ENCODE measurements around the gene ALPK3. TPM values are rescaled to one million over a fixed set of nuclear protein-coding genes. Genes with fewer than 3 reads are reported as not detected.

The ALPK3 gene
- total and polyA plus RNA-seq, 2 donors (not counting 3 experiments of a cell fraction or from before 2014, with no cell fraction given), result 18.4 to 36.2 TPM

- ChIA-PET CTCF (interaction anchor here (1.6 to 2.7 kb wide), 2 partner anchors 28 to 44 kb away, joined by 5 to 12 read pairs; no protein-coding TSS in a partner anchor), POLR2A (no interaction called here)
- Histone ChIP-seq H3K9ac (replicated peaks; ENCODE audit: extremely low read depth, insufficient read depth, low read length) (no peak within 1 kb of the TSS), H3K4me2 (ENCODE audit: insufficient read depth, low read length) (no peak within 1 kb of the TSS), H3K27me3 (ENCODE audit: control insufficient read depth in 2 of 2, insufficient read depth in 2 of 2, low read length in 2 of 2) (peaks cover 2 to 4% of the 10 kb centered on the region in 2 experiments), H3K9me1 (replicated peaks; ENCODE audit: control insufficient read depth, extremely low read depth, insufficient read depth, low read length) (no peaks in the 10 kb centered on the region), H4K20me1 (replicated peaks; ENCODE audit: control insufficient read depth, extremely low read depth, insufficient read depth, low read length) (no peaks in the 10 kb centered on the region), H3K79me2 (ENCODE audit: control insufficient read depth, insufficient read depth, low read length) (no peaks in the 10 kb centered on the region), H3K27ac (ENCODE audit: insufficient read depth, low read depth, low read length) (no peak within 1 kb of the TSS), H2AFZ (ENCODE audit: low read depth, low read length) (no peak within 1 kb of the TSS), H3K4me1 (ENCODE audit: control insufficient read depth, extremely low read depth, insufficient read depth, low read length) (no peaks in the 10 kb centered on the region), H3K4me3 (replicated peaks in 1 of 3; ENCODE audit: insufficient read depth in 1 of 3, low read depth in 1 of 3, low read length in 3 of 3) (no peak within 1 kb of the TSS), H3K9me3 (replicated peaks; ENCODE audit: control insufficient read depth, insufficient read depth, low read length) (no peaks in the 10 kb centered on the region), H3K36me3 (ENCODE audit: control insufficient read depth in 2 of 2, extremely low read depth in 1 of 2, insufficient read depth in 2 of 2, low read length in 2 of 2) (no peaks in the 10 kb centered on the region)
- DNase-seq (ENCODE audit: low read depth, low spot score), result no peak
- FAIRE-seq, result no peak
- no TSS peak for BruUV-seq (replicated peaks)
- intact Hi-C loops (cut with micrococcal nuclease) (no loop called here), dilution Hi-C loops (cut with MboI; ENCODE audit: extremely low pct_ligation_motif_present, low sequenced_read_pairs) (no loop called here)
- TF ChIP-seq JUN (IDR thresholded peaks at IDR 0.05; ENCODE audit: borderline replicate concordance, insufficient read depth, insufficient read length, low read depth) (no peak), FOS (IDR thresholded peaks at IDR 0.05; ENCODE audit: borderline replicate concordance, insufficient read depth, low read length) (no peak), CTCF (IDR thresholded peaks at IDR 0.05; ENCODE audit: extremely low read depth in 1 of 2, insufficient read depth in 1 of 2, low read depth in 1 of 2, low read length in 2 of 2) (no peak), GATA2 (IDR thresholded peaks at IDR 0.05; ENCODE audit: insufficient read depth, insufficient read length, low read depth, low read length) (no peak), MAX (IDR thresholded peaks at IDR 0.05; ENCODE audit: insufficient read depth, insufficient read length) (no peak), POLR2A (IDR thresholded peaks at IDR 0.05; ENCODE audit: low read depth, low read length) (no peak), EZH2 (IDR thresholded peaks at IDR 0.05; ENCODE audit: borderline replicate concordance, low read depth, low read length, severe bottlenecking) (no peak), MYC (IDR thresholded peaks at IDR 0.05; ENCODE audit: low read depth, low read length) (no peak), POLR2AphosphoS5 (IDR thresholded peaks at IDR 0.05; ENCODE audit: insufficient read depth, low read depth, low read length) (no peak)
These were observed 67.0 kb downstream of the ALPK3 start, which contains the start of gene SLC28A1 for GRCh38 chr15:84883916-84884781. TSS of gene SLC28A1 (plus strand) at chr15:84884662. CDS start at chr15:84887761, 3,099 bp downstream.

Measured in endothelial cell of umbilical vein (primary cell).